ENCODE results near the gene ZNF335.
A peak's percentile ranks its signal among the peaks of the same experiment; 100 is the strongest.

The ZNF335 gene, protein sequence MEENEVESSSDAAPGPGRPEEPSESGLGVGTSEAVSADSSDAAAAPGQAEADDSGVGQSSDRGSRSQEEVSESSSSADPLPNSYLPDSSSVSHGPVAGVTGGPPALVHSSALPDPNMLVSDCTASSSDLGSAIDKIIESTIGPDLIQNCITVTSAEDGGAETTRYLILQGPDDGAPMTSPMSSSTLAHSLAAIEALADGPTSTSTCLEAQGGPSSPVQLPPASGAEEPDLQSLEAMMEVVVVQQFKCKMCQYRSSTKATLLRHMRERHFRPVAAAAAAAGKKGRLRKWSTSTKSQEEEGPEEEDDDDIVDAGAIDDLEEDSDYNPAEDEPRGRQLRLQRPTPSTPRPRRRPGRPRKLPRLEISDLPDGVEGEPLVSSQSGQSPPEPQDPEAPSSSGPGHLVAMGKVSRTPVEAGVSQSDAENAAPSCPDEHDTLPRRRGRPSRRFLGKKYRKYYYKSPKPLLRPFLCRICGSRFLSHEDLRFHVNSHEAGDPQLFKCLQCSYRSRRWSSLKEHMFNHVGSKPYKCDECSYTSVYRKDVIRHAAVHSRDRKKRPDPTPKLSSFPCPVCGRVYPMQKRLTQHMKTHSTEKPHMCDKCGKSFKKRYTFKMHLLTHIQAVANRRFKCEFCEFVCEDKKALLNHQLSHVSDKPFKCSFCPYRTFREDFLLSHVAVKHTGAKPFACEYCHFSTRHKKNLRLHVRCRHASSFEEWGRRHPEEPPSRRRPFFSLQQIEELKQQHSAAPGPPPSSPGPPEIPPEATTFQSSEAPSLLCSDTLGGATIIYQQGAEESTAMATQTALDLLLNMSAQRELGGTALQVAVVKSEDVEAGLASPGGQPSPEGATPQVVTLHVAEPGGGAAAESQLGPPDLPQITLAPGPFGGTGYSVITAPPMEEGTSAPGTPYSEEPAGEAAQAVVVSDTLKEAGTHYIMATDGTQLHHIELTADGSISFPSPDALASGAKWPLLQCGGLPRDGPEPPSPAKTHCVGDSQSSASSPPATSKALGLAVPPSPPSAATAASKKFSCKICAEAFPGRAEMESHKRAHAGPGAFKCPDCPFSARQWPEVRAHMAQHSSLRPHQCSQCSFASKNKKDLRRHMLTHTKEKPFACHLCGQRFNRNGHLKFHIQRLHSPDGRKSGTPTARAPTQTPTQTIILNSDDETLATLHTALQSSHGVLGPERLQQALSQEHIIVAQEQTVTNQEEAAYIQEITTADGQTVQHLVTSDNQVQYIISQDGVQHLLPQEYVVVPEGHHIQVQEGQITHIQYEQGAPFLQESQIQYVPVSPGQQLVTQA (N-terminal part only)

DNA sequence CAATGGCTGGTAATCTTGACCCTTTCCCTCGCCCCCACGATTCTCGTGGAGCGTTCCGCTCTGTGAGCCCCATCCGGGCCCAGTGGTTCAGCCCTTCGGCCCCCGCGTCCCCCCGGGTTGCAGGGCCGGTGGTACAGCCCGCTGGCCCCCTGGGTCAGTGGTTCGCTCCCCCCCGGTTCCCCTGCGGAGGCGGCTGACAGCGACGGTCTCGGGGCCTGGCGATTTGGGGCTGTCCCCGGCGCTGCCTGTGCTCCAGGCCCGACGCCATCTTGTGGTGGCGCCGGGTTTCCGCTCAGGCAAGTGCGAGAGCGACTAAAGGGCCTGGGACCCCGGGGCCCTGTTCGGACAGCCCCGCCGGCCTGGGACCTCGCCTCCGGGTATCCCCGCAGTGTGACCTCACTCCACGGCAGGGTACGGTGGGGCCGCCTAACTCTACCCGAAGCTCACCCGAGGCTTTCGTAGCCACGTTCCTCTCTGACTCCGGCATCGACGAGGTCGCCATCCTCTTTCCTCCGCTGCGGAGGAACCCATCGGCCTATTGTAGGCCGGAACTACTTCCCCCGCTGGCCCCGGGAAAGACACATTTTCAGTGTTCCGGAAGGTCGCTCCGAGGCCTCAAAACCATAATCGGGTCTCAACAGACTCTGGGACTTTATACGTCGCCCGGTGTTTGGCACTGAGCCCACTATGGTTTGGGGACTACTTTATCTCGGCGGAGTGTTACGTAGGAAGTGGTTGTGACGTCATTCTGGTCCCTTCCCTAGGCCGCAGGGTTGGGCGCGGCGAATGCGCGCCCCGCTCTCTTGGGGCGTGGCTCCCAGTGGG, at the start of gene ZNF335:
ZNF335 (minus strand) TSS at position 529 of the 825 bp plus-strand sequence. CDS start 793 bp downstream, outside the sequence.
- peak; percentile 94 for DNase-seq

DNA sequence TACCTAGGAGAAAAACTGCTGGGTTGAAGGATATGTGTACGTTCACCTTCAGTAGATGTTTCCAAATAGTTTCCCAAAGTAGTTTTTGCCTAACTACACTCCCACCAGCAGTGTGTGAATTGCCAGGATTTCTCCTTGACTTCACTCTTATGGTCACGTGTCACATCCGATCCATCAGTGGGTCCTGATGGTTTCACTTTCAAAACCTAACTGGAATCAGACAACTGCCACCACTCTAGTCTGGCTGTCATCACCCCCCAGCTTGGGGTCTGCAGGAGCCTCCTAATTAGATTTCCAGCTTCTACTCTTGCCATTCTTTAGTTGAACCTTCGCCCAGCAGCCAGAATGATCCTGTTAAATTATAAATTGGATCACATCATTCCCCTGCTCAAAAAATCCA, 48.6 kb upstream of the ZNF335 start:
- peak; percentile 53 for DNase-seq

DNA sequence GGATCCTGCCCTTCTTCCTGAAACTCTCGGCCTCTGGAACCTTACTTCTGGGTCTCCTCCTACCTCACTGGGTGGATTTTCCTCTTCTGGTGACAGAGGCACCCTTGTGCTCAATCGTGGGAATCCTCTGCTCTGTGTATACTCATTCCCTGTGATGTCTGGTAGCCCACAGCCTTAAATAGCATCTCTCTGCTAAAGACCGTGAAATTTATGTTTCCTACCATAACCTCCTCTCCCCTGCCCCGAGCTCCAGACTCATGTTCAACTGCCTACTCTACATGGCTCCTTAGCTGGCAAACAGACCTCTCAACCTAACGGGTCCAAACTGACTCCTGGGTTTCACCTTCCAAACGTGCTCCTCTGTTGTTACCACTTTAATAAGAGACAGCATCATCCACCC, 46.6 kb upstream of the ZNF335 start:
- no peak for DNase-seq

DNA sequence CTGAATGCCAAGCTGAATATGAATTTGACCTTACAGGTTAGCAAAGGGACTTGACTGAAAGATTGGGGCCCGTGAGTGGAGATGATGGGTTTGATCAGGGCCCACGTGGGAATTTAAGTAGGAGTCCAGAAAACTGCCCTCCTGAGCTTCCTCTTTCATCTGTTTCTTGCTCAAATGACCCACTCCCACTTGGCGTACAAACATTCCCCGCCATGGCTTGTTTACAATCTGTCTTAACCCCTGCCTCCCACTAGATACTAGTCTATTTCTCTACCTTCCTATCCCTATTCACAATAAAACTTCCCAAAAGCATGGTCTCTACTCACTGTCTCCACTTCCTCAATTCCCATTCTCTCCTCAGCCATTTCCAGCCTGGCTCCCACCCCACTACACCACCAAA, 46.1 kb upstream of the ZNF335 start:
- no peak for DNase-seq

DNA sequence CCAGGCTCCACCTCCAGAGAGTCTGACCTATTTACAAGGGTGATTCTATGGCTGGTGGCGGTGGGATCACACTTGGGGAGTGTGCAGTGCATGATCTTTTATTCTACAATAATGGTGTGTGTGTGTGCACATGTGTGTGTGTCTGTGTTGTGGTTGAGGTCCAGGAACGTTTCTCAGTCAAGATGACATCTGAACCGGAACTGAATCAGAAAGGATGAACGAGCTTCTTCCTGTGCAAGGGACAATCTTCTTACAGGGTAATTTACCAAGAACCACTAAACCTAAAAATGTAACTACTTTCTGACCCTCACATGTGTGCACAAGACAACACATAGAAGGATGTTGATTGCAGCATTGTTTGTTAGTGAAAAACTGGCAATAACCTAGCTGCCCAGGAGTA, 45.3 kb upstream of the ZNF335 start:
- DNase-seq: no peak

DNA sequence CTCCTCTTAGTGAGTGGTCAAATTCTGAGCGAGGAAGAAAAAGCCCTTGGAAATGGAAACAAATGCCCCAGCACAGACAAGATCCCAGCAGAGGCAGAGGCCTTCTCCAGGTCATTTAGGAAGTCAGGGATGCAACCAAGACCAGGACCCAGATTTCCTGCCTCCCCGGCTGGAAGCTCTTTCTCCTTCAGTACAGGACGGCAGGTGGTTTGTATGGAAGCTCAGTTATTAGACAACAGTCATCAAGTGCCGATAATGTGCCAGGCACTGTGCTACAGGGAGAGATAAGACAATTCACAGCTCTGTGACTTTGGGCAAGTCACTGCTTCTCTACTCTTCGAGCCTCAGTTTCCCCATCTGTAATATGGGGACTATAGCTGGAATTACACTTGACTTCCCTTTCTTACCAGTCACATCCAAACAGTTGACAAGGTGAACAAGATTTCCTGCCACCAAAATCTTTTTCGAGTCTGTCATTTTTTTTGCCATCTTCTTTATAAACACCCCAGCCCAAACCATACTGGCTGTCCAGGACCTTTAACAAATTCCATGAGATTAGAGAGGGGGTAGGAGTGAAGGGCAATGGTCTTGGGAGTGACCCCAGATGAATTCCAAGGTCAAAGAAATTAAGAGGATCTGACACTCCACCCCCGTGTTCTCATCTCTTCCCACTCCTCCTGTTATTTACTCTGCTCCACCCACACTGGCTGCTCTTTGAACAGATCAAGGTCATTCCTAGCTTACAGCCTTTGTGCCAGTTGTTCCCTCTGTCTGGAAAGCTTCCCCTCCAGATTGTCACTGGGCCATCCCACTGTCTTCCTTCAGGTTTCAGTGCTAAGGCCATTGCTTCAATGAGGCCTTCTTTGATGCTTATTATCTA, 42.8 kb upstream of the ZNF335 start:
- no peak for DNase-seq

DNA sequence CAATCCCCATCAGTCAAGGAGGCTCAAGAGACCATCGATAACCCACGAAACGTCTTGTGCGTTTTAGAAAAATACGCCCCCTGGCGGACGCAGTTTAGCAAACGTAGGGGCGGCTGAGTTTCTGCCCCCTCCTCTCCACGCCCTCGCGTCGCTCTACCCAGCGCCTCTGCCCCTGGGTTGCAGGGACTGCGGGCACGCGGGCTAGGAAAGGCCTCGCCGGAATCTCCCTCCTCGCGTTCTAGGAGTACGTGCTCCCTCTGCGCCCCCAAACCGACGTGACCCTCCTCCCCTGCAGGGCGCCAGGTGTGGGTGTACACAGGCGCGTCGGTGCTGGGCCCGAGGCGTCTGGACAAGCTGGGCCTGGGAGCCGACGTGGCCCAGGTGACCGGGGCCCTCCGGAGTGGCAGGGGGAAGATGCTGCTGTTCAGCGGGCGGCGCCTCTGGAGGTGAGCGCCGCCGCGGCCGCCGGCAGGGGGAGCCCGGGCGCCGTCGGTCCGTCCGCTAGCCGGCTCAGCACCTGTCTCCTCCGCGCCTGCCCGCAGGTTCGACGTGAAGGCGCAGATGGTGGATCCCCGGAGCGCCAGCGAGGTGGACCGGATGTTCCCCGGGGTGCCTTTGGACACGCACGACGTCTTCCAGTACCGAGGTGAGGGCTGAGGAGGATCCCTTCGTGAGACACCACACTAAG, 42.0 kb upstream of the ZNF335 start:
- peak; percentile 58 for DNase-seq

DNA sequence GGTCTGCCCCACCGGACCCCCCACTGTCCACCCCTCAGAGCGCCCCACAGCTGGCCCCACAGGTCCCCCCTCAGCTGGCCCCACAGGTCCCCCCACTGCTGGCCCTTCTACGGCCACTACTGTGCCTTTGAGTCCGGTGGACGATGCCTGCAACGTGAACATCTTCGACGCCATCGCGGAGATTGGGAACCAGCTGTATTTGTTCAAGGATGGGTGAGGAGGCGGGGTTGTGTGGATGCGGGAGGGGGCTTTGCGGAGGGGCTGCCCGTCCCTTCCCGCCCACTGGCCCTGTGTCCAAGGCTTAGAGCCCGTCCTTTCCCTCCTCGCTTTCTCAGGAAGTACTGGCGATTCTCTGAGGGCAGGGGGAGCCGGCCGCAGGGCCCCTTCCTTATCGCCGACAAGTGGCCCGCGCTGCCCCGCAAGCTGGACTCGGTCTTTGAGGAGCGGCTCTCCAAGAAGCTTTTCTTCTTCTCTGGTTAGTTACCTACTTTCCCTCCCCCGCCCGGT, 41.4 kb upstream of the ZNF335 start:
- DNase-seq: no peak

DNA sequence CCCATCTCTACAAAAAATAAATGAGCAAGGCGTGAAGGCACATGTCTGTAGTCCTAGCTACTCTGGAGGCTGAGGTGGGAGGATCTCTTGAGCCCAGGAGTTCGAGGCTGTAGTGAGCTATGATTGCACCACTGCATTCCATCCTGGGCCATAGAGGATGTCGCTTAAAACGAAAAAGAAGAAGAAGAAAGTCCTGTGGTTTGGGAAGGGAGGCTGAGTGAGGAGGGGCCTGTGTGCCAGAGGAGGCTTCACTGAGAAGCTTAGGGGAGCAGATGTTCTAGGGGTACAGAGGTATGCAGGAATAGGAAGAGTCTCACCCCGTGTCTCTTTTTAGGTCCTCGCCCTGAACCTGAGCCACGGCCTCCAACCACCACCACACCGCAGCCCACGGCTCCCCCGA, 40.9 kb upstream of the ZNF335 start:
- no peak for DNase-seq

DNA sequence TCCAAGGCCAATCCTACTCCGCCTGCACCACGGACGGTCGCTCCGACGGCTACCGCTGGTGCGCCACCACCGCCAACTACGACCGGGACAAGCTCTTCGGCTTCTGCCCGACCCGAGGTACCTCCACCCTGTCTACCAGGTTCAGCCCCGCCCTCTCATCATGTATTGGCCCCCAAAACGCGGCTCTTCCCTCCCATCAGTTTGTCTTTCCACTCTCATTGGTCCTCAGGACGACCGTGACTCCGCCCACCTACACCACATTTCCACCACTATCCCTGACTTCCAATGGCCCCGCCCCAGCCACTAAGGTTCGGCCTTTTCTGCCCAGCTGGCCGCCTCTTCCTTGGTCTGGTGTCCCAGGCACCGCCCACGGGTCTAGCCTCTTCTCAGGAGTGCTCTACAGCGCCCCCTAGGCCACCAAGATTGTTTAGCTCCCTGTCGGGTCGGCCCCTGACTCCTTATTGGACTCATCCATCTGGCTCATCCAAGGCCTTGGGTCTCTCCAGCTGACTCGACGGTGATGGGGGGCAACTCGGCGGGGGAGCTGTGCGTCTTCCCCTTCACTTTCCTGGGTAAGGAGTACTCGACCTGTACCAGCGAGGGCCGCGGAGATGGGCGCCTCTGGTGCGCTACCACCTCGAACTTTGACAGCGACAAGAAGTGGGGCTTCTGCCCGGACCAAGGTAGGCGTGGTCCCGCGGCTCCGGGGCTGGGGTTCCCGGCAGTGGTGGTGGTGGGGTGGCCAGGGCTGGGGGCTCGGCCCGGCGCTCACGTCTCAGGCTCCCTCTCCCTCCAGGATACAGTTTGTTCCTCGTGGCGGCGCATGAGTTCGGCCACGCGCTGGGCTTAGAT, 39.9 kb upstream of the ZNF335 start:
- DNase-seq: peak; percentile 94

DNA sequence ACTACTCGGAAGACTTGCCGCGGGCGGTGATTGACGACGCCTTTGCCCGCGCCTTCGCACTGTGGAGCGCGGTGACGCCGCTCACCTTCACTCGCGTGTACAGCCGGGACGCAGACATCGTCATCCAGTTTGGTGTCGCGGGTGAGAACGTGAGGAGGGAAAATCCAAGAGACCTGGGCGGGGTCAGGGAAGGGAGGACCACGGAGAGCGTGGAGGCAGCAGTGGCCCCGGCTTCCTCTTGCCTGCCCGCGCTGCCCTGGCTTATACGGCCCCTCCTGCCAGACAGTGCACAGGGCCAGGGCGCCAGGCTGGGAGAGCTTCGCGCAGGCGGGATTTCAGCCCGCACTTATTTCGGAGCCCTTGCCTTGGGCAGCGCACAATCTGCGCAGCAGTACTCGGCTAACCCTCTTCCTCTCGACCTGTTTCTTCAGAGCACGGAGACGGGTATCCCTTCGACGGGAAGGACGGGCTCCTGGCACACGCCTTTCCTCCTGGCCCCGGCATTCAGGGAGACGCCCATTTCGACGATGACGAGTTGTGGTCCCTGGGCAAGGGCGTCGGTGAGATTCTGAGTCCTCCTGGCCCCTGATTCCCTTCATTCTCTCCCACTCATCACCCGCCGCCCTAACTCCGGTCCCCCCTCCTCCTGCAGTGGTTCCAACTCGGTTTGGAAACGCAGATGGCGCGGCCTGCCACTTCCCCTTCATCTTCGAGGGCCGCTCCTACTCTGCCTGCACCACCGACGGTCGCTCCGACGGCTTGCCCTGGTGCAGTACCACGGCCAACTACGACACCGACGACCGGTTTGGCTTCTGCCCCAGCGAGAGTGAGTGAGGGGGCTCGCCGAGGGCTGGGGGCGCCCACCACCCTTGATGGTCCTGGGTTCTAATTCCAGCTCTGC, 38.7 kb upstream of the ZNF335 start:
- peak; percentile 65 for DNase-seq

DNA sequence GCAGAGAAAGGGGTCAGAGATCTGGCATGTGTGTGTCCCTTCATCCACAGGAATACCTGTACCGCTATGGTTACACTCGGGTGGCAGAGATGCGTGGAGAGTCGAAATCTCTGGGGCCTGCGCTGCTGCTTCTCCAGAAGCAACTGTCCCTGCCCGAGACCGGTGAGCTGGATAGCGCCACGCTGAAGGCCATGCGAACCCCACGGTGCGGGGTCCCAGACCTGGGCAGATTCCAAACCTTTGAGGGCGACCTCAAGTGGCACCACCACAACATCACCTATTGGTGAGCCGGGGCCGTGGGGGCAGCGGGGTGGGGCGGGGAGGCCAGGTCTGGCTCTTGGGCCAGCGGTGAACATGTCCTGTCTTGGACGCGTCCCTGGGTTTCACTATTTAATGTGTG, 37.8 kb upstream of the ZNF335 start:
- DNase-seq: no peak

DNA sequence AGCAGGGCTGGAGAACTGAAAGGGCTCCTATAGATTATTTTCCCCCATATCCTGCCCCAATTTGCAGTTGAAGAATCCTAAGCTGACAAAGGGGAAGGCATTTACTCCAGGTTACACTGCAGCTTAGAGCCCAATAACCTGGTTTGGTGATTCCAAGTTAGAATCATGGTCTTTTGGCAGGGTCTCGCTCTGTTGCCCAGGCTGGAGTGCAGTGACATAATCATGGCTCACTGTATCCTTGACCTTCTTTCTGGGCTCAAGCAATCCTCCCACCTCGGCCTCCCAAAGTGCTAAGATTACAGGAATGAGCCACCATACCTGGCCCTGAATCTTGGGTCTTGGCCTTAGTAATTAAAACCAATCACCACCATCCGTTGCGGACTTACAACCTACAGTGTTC, 35.7 kb upstream of the ZNF335 start:
- no peak for DNase-seq

DNA sequence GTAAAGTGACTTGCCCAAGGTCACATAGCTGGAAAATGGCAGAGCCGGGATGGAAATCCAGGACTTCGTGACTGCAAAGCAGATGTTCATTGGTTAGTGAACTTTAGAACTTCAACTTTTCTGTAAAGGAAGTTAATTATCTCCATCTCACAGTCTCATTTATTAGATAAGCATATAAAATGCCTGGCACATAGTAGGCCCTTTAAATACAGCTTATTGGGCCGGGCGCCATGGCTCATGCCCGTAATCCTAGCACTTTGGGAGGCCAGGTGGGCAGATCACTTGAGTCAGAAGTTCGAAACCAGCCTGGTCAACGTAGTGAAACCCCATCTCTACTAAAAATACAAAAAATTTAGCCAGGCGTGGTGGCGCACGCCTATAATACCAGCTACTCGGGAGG, 35.0 kb upstream of the ZNF335 start:
- DNase-seq: no peak

DNA sequence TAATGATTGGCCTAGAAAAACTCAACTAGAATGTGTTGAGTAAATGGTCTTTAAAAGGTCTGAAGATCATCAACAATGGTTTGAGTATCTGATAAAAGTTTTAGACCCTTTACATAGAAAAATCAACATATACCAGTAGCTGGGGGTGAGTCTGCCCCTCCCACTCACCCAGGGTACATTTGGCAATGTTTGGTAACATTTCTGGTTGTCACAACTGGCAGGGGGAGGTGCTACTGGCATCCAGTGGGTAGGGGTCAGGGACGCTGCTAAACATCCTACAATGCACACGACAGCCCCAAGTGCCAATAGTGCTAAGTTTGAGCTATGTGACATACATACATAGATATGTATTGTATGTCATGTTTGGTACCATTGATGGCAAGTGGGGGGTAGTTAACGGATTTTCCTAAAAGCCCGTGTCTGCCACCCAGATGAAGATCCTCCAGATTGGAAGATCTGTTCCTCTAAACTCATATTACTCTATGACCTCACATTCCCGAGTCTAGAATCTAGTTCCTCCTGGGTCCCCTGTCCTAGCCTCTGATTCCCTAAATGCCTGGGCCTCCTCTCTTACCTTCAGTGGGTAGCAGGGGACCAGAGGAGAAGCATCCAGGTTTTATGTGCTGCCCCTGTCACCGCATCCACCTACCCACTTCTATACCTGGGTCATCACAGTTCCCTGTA, 34.2 kb upstream of the ZNF335 start:
- DNase-seq: peak; percentile 53

DNA sequence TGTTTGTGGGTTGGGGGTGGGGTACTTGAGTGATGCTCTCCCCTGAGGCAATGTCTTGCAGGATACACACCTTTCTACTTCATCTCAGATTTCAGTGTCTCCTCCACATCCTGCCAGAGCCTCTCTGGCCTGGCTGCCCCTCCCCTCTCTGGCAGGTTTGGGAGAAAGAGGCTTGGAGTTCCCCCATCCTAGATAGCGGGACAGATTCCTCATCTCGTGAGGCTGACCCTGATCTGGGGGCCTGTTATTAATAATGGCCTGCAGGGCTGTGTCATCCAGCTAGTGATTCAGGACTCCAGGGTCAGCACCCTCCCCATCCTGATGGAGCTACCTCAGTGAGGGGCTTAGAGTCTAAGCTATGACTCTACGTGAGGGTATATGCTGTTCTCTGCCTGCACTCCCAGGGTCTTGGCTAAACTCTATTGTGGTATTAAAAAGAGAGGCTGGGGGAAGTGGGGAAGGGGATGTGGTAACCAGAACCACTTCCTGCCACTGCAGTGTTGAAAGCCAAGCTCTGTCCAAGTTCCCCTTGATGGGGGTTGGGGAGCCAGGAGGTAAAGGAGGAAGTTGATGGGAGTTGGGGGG, 33.0 kb upstream of the ZNF335 start:
- peak; percentile 93 for DNase-seq

DNA sequence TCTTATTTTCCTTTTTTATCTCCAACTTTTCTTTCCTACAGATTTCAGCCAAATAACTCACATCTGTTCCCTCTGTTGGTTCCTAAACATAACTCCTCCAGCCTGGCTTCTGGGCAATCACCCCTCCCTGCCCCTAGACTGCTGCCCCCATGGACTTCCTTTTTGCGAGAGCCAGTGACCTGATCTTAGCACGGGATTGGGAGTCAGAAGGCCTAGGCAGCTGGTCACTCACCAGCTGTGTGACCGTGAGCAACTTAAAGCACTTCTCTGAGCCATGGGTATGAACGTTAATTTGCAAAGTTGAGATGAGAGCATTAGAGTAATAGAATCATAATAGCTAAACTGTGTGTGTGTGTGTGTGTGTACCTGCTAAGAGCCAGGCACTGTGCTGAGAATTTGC, 32.2 kb upstream of the ZNF335 start:
- peak; percentile 93 for DNase-seq

All from inflammatory macrophage treated with lipopolysaccharide for 4 hours (primary cell).